ENCODE measurements around the gene TMEM229A.

Gene TMEM229A

DNA sequence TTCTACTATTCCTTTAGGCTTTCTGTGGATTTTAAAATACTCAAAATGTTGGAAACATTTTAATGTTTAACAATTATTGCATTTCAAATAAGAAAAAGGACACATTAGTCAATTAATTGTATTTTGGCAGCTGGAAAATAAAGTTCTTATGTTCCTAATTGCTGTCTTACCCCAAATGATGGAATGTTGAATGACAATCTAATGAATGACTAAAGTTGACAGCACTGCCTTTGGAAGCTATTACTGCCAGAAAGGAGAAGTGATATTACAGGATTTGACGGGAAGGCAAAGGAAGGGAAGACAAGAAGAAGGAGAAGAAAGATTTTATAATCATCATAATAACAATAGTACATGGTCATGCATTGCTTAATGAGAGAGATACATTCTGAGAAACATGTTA, 23.4 kb upstream of the TMEM229A start:
- no peak for TF ChIP-seq EZH2phosphoT487 (IDR thresholded peaks at IDR 0.05; ENCODE audit: borderline replicate concordance)
- TF ChIP-seq, protein P1, sequence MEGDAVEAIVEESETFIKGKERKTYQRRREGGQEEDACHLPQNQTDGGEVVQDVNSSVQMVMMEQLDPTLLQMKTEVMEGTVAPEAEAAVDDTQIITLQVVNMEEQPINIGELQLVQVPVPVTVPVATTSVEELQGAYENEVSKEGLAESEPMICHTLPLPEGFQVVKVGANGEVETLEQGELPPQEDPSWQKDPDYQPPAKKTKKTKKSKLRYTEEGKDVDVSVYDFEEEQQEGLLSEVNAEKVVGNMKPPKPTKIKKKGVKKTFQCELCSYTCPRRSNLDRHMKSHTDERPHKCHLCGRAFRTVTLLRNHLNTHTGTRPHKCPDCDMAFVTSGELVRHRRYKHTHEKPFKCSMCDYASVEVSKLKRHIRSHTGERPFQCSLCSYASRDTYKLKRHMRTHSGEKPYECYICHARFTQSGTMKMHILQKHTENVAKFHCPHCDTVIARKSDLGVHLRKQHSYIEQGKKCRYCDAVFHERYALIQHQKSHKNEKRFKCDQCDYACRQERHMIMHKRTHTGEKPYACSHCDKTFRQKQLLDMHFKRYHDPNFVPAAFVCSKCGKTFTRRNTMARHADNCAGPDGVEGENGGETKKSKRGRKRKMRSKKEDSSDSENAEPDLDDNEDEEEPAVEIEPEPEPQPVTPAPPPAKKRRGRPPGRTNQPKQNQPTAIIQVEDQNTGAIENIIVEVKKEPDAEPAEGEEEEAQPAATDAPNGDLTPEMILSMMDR (conservative IDR thresholded peaks at IDR 0.05; ENCODE audit: low read length) = no peak
- no peak overlapping the region for H3K4me3 ChIP-seq (ENCODE audit: low read length, poor library complexity, severe bottlenecking)
- no peaks in the 10 kb centered on the region for H4K20me1 ChIP-seq (ENCODE audit: insufficient read depth, low read length, poor library complexity, severe bottlenecking)

DNA sequence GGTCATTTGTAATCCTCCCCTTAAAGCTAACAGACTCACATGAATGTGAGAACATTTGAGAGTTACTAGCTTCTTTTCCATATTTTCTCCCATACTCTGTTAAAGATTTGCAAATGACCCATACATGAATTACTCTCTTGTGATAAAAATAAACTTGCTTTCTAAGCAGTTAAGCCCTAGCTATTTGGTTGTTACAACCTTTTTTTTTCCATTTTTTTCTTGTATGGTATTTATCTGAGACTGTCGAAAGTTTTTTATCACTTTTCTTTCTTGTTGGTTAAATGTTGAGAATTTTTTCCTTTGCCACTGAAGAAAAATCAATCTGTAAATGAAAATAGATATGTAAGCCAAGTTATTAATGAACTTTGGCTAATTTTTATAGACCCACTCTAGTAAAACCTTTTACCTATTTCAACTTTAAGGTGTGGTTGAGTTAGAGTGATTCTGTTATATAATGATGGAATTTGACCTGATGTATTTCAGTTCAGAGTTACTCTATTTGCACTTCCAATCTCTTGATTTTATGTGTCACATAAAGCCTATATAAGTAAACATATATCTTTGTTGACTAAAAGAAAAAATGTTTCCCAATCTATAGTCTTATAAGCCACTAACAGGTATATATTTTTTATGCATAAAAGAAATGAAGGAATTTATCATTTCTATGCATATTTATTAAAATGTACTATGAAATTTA, 19.0 kb upstream of the TMEM229A start:
- H3F3A ChIP-seq (ENCODE audit: low read depth) = no peaks in the 10 kb centered on the region
- no peaks in the 10 kb centered on the region for H4K20me1 ChIP-seq (ENCODE audit: insufficient read depth, low read length, poor library complexity, severe bottlenecking)
- no peaks in the 10 kb centered on the region for H3K9me3 ChIP-seq (ENCODE audit: insufficient read depth, low read depth, low read length)
- no peak overlapping the region for H3K4me3 ChIP-seq (ENCODE audit: low read length, poor library complexity, severe bottlenecking)
- TF ChIP-seq, protein P1 (conservative IDR thresholded peaks at IDR 0.05; ENCODE audit: low read length) = no peak
- TF ChIP-seq EZH2phosphoT487 (IDR thresholded peaks at IDR 0.05; ENCODE audit: borderline replicate concordance) = no peak
- H3K9me2 ChIP-seq (replicated peaks; ENCODE audit: low read depth, low read length) = no peaks in the 10 kb centered on the region
- no peak overlapping the region for H3K9ac ChIP-seq (ENCODE audit: low read depth, low read length, poor library complexity, severe bottlenecking)
- no peak overlapping the region for H2AFZ ChIP-seq (ENCODE audit: low read length)
- H3K4me1 ChIP-seq (ENCODE audit: insufficient read depth, low read length, poor library complexity, severe bottlenecking) = no peaks in the 10 kb centered on the region
- no peaks in the 10 kb centered on the region for H3K27me3 ChIP-seq (ENCODE audit: insufficient read depth, low read length, poor library complexity, severe bottlenecking)
- no peak overlapping the region for H3K4me2 ChIP-seq (ENCODE audit: low read depth, low read length, poor library complexity, severe bottlenecking)
- no peaks in the 10 kb centered on the region for H3K79me2 ChIP-seq (ENCODE audit: insufficient read depth, low read length)
- H3K36me3 ChIP-seq (ENCODE audit: insufficient read depth, low read length) = no peaks in the 10 kb centered on the region

More for the DNA sequence above, 23.4 kb upstream of the TMEM229A start:
- H3K9me3 ChIP-seq (ENCODE audit: insufficient read depth, low read depth, low read length) = no peaks in the 10 kb centered on the region
- no peaks in the 10 kb centered on the region for H3F3A ChIP-seq (ENCODE audit: low read depth)
- H3K4me1 ChIP-seq (ENCODE audit: insufficient read depth, low read length, poor library complexity, severe bottlenecking) = no peaks in the 10 kb centered on the region
- no peaks in the 10 kb centered on the region for H3K79me2 ChIP-seq (ENCODE audit: insufficient read depth, low read length)
- no peaks in the 10 kb centered on the region for H3K27me3 ChIP-seq (ENCODE audit: insufficient read depth, low read length, poor library complexity, severe bottlenecking)
- H3K4me2 ChIP-seq (ENCODE audit: low read depth, low read length, poor library complexity, severe bottlenecking) = no peak overlapping the region
- H2AFZ ChIP-seq (ENCODE audit: low read length) = no peak overlapping the region
- no peak overlapping the region for H3K9ac ChIP-seq (ENCODE audit: low read depth, low read length, poor library complexity, severe bottlenecking)
- H3K9me2 ChIP-seq (replicated peaks; ENCODE audit: low read depth, low read length) = no peaks in the 10 kb centered on the region
- H3K36me3 ChIP-seq (ENCODE audit: insufficient read depth, low read length) = no peaks in the 10 kb centered on the region

DNA sequence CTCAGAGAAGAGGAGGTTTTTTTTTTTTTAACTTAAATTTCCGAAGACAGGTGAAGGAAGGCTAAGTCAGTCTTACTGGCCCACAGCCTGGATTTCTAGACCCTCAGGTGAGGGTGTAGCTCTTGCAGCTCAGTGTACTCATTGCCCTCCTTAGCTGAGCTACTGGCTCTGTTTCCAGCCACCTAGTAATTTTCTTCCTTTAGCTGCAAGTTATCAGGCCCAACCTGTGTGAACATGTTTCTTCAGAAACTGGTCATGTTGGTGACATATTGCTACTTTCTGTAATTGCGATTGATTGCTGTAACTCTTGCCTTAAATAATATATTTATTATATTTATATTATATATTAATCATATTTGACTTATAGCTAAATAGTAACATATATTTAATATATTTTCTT, 10.0 kb upstream of the TMEM229A start:
- Histone ChIP-seq H3K4me2 (ENCODE audit: low read depth, low read length, poor library complexity, severe bottlenecking) (no peak overlapping the region), H3K27me3 (ENCODE audit: insufficient read depth, low read length, poor library complexity, severe bottlenecking) (no peaks in the 10 kb centered on the region), H3K36me3 (ENCODE audit: insufficient read depth, low read length) (no peaks in the 10 kb centered on the region), H3F3A (ENCODE audit: low read depth) (no peaks in the 10 kb centered on the region), H3K79me2 (ENCODE audit: insufficient read depth, low read length) (no peaks in the 10 kb centered on the region), H3K4me1 (ENCODE audit: insufficient read depth, low read length, poor library complexity, severe bottlenecking) (no peaks in the 10 kb centered on the region), H3K4me3 (ENCODE audit: low read length, poor library complexity, severe bottlenecking) (no peak overlapping the region), H3K9me2 (replicated peaks; ENCODE audit: low read depth, low read length) (no peaks in the 10 kb centered on the region), H3K9ac (ENCODE audit: low read depth, low read length, poor library complexity, severe bottlenecking) (no peak overlapping the region), H3K9me3 (ENCODE audit: insufficient read depth, low read depth, low read length) (no peaks in the 10 kb centered on the region), H2AFZ (ENCODE audit: low read length) (no peak overlapping the region), H4K20me1 (ENCODE audit: insufficient read depth, low read length, poor library complexity, severe bottlenecking) (no peaks in the 10 kb centered on the region)
- no peak for TF ChIP-seq EZH2phosphoT487 (IDR thresholded peaks at IDR 0.05; ENCODE audit: borderline replicate concordance)
- TF ChIP-seq, protein P1 (conservative IDR thresholded peaks at IDR 0.05; ENCODE audit: low read length) = no peak
